ENCODE data around the gene PRH2. TPM values are rescaled to one million over a fixed set of nuclear protein-coding genes. Genes with fewer than 3 reads are reported as not detected.

PRH2 gene
- polyA plus RNA-seq, 3 donors: not detected

GRCh38 chr12:10965476-10965875, 36.4 kb downstream of the PRH2 start:
- Histone ChIP-seq H3K79me2 (ENCODE audit: insufficient read depth, low read length) (no peaks in the 10 kb centered on the region), H3K4me1 (ENCODE audit: control insufficient read depth in 1 of 2, insufficient read depth in 2 of 2, low read length in 2 of 2) (no peaks in the 10 kb centered on the region), H3K9me3 (replicated peaks in 1 of 2; ENCODE audit: control insufficient read depth in 1 of 2, insufficient read depth in 1 of 2, low read length in 2 of 2) (no peaks in the 10 kb centered on the region), H3K27me3 (ENCODE audit: control insufficient read depth in 2 of 2, insufficient read depth in 2 of 2, low read length in 2 of 2) (no peaks in the 10 kb centered on the region), H3K36me3 (replicated peaks in 1 of 2; ENCODE audit: control insufficient read depth in 1 of 2, insufficient read depth in 2 of 2, low read length in 2 of 2) (no peaks in the 10 kb centered on the region), H3K4me3 (replicated peaks in 1 of 3; ENCODE audit: low read depth in 2 of 3, low read length in 3 of 3) (no peak overlapping the region), H4K20me1 (ENCODE audit: insufficient read depth, low read length) (no peaks in the 10 kb centered on the region), H3K9ac (ENCODE audit: insufficient read depth, low read length, poor library complexity, severe bottlenecking) (no peak overlapping the region), H3K27ac (ENCODE audit: low read depth in 1 of 2, low read length in 2 of 2) (no peak overlapping the region), H3K4me2 (replicated peaks; ENCODE audit: extremely low read depth, low read length, poor library complexity, severe bottlenecking) (no peak overlapping the region), H2AFZ (ENCODE audit: insufficient read depth, low read depth, low read length, poor library complexity, severe bottlenecking) (no peak overlapping the region)
- no CpG with 5 or more reads among the region's 1 CpG for WGBS (ENCODE audit: insufficient coverage)
- Mint-ChIP-seq H3K27ac (no peak overlapping the region), H3K4me3 (no peak overlapping the region), H3K27me3 (ENCODE audit: low read depth in 3 of 3) (no peaks in the 10 kb centered on the region), H3K9me3 (peaks cover 0 to 7% (median 0%) of the 10 kb centered on the region in 7 donors), H3K36me3 (no peaks in the 10 kb centered on the region), H3K4me1 (peaks cover 3% of the 10 kb centered on the region)
- no peak for DNase-seq
- intact Hi-C loops (cut with micrococcal nuclease): no loop called here
- TF ChIP-seq CTCF (IDR thresholded peaks at IDR 0.05): no peak

DNA sequence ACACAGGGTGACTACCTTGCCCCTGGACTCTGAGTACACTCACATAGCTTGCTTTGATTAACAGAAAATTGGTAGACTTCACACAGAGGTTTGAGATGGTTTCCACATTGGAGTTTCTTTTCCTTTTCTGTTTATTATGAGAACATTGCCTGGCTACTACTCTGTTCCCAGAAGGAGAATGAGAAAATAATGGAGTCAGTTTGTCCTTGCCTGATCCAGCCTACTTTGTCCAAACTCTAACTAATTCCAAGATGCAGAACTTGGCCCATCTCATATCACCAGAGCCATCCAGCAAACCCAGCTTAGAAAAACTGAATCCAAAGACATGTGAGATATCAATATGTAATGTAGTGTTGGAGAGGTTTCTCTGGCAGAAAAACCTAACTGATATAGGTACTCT, 37.3 kb downstream of the PRH2 start:
- H3K27ac Mint-ChIP-seq: no peak overlapping the region
- no peak for DNase-seq
- peaks cover 3% of the 10 kb centered on the region for H3K4me1 Mint-ChIP-seq
- H3K4me3 ChIP-seq (replicated peaks in 1 of 3; ENCODE audit: low read depth in 2 of 3, low read length in 3 of 3): no peak overlapping the region
- no peak overlapping the region for H3K27ac ChIP-seq (ENCODE audit: low read depth in 1 of 2, low read length in 2 of 2)
- no peak overlapping the region for H3K9ac ChIP-seq (ENCODE audit: insufficient read depth, low read length, poor library complexity, severe bottlenecking)
- H3K9me3 ChIP-seq (replicated peaks in 1 of 2; ENCODE audit: control insufficient read depth in 1 of 2, insufficient read depth in 1 of 2, low read length in 2 of 2): no peaks in the 10 kb centered on the region
- intact Hi-C loops (cut with micrococcal nuclease): no loop called here
- no peaks in the 10 kb centered on the region for H4K20me1 ChIP-seq (ENCODE audit: insufficient read depth, low read length)
- no peaks in the 10 kb centered on the region for H3K79me2 ChIP-seq (ENCODE audit: insufficient read depth, low read length)
- H3K4me1 ChIP-seq (ENCODE audit: control insufficient read depth in 1 of 2, insufficient read depth in 2 of 2, low read length in 2 of 2): no peaks in the 10 kb centered on the region
- H2AFZ ChIP-seq (ENCODE audit: insufficient read depth, low read depth, low read length, poor library complexity, severe bottlenecking): no peak overlapping the region
- no peaks in the 10 kb centered on the region for H3K27me3 Mint-ChIP-seq (ENCODE audit: low read depth in 3 of 3)
- H3K4me3 Mint-ChIP-seq: no peak overlapping the region
- H3K4me2 ChIP-seq (replicated peaks; ENCODE audit: extremely low read depth, low read length, poor library complexity, severe bottlenecking): no peak overlapping the region
- TF ChIP-seq CTCF (IDR thresholded peaks at IDR 0.05): no peak
- H3K9me3 Mint-ChIP-seq: peaks cover 0 to 7% (median 0%) of the 10 kb centered on the region in 7 donors
- H3K36me3 ChIP-seq (replicated peaks in 1 of 2; ENCODE audit: control insufficient read depth in 1 of 2, insufficient read depth in 2 of 2, low read length in 2 of 2): no peaks in the 10 kb centered on the region
- H3K27me3 ChIP-seq (ENCODE audit: control insufficient read depth in 2 of 2, insufficient read depth in 2 of 2, low read length in 2 of 2): no peaks in the 10 kb centered on the region
- no peaks in the 10 kb centered on the region for H3K36me3 Mint-ChIP-seq

All from CD14-positive monocyte (primary cell).